ENCODE measurements around the gene TTLL13.

TTLL13 gene

DNA sequence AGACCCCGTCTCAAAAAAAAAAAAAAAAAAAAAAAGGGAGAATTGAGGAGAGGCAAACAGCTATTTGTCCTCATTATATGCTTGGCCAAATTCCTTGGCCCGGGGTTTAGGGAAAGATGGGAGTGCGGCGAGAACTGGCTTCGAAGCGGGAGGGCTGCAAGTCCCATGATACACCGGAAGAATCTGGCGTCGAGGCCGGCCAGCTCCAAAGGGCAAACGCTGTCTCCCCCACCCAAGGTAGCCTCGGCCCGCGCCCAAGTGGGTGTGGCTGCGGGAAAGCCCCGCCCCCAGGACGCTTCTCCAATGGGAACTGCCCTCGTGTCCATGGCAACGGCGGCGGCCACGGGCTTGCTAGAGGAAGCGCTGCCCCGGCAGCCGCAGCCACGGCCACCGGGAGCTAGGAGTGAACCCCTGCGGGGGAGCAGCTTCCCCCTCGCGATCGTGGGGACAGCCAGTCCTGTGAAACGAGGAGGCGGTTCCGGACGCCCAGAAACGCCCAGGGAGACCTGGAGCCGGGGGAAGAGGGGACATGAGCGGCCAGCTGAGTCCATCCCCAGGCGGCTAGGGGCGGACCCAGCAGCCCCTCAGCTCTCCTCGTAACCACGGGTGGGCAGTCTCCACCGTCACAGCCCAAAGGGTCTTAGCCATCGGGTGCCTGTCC lies at the start of gene TTLL13:
TTLL13 (plus strand) TSS at position 354 of the 661 bp plus-strand sequence. CDS start 1,075 bp downstream, outside the sequence.
- peak; percentile 42 for DNase-seq (ENCODE audit: low read depth)

DNA sequence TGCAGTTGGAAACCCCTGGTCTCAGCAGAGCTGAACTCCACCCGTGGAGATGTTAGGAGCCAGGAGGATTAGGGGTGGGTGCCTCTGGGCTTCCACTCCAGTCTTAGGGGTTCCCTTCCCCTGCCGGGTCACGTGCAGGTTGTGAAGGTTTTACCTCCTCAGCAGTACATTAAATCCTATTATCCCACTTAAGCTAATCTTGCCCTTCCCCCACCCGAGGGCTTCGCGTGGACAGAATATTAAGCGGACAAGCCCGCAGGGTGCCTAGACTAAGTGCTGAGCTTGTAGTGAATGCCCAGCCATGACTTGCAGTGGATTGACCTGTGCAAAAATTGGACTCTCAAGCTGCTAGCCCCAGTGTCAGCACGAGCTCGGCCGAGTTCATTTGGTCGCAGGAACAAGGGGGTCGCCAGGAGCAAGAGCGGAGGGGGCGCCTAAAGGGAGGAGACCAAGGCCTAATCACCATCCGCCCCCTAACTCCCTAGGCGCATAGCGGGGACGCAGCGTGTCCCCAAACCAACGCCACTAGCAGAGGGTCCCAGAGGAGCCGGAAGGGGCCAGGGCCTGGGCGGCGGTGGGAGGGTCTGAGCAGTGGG lies 48.7 kb upstream of the TTLL13 start:
- DNase-seq (ENCODE audit: low read depth), result no peak

GRCh38 chr15:90201130-90201943 lies 48.0 kb upstream of the TTLL13 start, which contains the start of gene SEMA4B:
TSS of gene SEMA4B (plus strand) at chr15:90201330. CDS start at chr15:90201579, 249 bp downstream.
- no peak for DNase-seq (ENCODE audit: low read depth)

DNA sequence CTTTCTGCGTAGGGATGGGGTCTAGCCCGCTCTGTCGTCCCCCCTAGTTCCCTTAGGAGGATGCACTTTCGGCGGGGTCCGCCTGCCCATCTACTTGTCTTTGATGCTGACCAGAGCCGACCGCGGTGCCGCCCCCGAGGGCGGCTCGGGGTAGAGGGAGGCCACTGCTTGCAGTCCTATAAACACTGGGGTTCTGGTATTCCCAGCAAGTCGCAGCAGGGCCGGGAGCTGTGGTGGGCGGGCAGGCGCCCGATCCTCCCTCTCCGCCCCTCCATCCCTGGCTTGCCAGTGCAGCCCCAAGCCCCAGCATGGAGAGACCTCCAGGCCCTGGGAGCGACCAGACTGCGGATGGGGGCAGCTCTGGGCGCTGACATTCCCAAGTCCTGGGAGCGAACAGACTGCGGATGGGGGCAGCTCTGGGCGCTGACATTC lies 47.4 kb upstream of the TTLL13 start:
- DNase-seq (ENCODE audit: low read depth), result no peak

DNA sequence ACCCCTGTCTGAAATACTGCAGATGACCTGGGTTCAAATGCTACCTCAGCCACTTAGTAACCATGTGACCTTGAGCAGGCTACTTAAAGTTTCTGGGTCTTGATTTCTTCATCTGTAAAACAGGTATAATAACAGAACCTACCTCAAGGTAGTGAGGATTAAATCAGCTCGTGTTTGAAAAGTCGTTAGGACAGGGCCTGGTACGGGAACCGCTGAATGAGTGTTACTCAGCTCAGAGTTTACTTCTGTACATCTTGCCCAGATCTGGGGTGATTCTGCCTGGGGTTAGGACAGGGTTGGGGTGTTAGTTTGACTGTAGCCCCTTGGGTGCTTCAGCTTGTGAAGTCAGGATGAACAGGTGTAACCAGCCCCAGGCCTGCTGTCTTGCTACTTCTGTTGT lies 46.4 kb upstream of the TTLL13 start:
- no peak for DNase-seq (ENCODE audit: low read depth)

GRCh38 chr15:90203473-90203872 lies 45.9 kb upstream of the TTLL13 start:
- DNase-seq (ENCODE audit: low read depth), result no peak

DNA sequence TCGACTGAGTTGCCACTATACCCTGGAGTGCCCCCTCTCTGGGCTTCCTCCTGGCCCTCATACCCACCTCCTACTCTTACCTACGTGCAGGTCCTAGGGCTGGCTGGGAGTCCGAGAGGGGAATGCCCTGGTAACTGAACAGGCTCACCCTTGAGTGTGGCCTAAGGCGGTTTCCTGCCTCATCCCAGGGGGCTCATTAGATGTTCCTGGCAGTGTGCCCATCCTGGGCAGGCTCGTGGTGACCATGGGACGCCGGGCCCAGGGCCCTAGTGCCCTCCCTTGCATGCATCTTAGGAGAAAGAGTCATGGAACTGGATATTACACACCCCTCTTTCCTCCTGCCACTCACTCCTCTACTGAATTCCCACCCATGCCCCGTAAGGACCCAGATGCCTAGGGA lies 45.4 kb upstream of the TTLL13 start:
- no peak for DNase-seq (ENCODE audit: low read depth)

GRCh38 chr15:90205050-90205848 lies 44.1 kb upstream of the TTLL13 start:
- no peak for DNase-seq (ENCODE audit: low read depth)

DNA sequence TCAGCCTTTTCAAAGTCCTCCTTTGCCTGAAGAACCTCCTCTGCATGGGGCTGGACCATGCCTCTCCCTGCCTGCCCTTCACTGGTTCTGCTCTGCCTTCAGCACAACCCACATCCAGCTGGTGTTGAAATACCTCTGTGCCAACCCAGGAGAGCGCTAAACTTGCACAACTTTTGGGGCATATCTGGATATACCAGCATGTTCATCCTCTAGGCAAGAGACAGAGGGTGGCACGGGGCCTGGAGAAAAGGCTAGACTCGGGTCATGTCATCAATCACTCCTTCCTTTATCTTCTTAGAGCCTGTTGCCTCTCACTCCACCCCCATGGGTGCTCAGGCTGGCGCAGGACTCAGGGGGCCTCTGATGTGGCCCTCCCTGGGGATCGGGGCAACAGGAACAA lies 43.5 kb upstream of the TTLL13 start:
- DNase-seq (ENCODE audit: low read depth), result no peak

DNA sequence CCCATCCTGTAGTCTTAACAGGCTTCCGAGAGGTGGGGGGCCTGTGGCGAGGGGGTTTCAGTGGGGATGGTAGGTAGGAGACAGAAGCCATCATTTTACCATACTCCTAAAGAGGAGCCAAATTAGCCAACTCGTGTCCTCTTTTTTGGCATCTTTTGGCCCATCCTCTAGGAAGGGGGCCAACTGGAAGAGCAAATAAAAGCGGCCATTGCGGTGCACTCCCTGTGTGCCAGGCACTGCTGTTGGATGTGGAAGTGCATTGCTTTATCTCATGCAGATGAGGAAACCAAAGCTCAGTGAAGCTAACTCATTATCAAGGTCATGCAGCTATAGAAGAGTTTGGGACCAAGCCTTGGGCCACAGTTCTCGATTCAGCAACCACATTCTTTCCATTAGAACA lies 42.1 kb upstream of the TTLL13 start:
- no peak for DNase-seq (ENCODE audit: low read depth)

GRCh38 chr15:90208356-90208755 lies 41.0 kb upstream of the TTLL13 start:
- DNase-seq (ENCODE audit: low read depth), result no peak

- no peak for DNase-seq (ENCODE audit: low read depth)
These were observed 39.8 kb upstream of the TTLL13 start for GRCh38 chr15:90209591-90209990.

DNA sequence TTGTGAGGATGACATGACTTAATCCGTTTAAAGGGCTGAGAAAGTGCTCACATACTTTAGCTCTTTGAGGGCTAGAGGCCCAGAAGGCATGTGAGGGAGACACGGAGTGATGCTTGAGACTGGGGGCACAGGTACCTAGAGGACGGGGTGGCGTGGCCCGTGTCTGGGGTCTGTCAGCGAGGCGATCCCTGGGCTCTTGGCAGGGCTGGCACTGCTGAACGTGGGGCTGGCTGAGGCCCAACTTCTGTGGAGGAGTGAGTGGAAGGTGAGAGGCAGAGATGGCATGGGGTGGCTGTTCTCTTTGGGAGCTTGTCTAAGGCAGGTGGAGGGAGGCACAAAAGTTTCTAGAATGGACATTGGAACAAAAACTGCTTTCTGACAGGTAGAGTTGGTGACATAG lies 38.8 kb upstream of the TTLL13 start:
- no peak for DNase-seq (ENCODE audit: low read depth)

DNA sequence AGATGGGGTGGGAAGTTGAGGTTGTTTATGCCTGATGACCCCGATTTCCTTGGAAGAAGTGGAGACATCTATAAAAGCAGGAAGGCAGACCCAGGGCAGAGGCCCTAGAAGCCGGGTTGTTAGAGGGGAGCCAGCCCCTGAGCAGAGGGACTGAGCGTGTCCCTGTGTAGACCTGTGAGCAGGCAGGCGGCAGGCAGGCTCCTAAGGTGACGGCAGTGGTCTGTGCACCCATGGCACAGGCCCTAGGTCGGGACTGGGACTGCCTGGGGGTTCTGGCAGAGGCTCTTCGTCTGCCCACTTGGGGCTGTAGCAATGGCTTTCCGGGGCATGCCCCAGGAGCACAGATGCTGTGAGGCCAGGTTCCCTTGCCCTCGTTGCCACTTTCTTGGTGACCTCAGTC lies 38.3 kb upstream of the TTLL13 start:
- no peak for DNase-seq (ENCODE audit: low read depth)

DNA sequence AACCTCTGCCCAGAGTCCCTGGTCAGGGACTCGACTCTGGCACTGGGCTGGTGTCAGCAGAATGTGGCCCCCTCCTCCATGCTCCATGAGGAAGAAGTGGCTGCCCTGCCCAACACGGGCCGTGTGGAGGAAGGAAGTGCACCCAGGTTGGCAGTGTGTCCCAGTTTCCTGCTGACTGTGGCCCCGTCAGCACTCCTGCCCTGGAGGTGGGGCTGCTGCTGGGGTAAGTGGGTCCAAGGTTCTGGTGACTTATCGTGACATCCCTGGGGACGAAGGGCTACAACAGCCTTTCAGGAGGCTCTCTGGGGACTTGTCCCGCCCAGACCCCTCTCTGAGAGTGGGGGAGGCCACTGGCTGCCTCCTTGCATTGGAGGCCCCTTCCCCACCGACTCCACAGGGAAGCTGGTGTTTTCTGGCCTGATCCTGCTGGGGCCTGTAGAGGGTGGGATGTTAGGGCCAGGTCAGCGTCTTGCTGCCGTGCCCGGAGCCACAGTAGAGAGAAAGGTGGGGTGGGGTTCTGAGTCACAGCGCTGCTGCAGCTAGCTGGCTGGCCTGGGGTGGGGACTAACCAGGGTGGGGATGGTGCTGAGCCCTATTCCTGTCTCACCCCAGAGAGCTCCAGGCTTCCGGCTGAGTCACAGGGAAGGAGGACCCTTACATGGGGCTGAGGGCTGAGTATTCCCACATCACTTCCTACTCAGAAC lies 37.8 kb upstream of the TTLL13 start:
- DNase-seq (ENCODE audit: low read depth), result no peak

DNA sequence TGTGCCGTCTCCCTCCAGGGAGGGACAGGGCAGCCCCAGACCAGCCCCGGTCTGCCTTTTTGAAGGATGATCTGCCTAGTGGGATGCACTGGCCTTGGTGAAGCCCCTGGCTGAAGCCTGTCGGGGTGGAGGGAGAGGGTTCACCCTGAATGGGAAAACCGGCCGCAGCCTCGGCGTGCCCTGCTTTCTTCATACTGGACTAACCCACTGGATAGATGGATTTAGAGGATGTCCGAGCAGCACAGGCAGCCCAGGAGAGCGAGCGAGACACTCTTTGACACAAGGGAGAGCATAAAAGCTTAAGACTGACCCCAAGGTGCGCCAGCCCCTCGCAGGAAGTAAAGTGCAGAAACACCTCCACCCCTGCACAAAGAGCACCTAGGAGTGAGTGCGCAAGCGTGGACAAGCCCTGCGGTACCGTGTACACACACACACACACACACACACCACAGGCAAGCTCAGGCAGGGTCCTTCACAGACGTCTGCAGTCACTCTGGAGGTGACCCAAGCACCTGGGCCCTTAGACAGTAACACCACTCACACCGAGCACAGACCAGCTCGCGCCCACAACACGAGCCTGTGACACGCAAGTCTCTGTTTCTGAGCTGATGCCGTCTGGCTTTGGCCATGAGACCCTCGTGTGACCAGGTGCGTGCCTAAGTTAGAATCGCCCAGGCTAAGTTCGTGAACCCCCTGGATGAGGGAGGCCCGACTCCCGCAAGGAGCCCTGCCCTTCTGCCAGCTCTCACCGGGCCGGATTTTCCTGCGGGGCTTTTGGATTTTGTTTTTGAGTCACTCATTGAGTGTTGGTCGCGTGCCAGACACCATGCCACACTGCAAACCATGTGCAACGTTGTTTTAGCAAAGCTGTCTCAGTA lies 36.9 kb upstream of the TTLL13 start:
- no peak for DNase-seq (ENCODE audit: low read depth)

- DNase-seq (ENCODE audit: low read depth), result no peak
These were observed 36.1 kb upstream of the TTLL13 start for GRCh38 chr15:90213122-90213817.

GRCh38 chr15:90213818-90214204 lies 35.5 kb upstream of the TTLL13 start:
- DNase-seq (ENCODE audit: low read depth), result no peak

DNA sequence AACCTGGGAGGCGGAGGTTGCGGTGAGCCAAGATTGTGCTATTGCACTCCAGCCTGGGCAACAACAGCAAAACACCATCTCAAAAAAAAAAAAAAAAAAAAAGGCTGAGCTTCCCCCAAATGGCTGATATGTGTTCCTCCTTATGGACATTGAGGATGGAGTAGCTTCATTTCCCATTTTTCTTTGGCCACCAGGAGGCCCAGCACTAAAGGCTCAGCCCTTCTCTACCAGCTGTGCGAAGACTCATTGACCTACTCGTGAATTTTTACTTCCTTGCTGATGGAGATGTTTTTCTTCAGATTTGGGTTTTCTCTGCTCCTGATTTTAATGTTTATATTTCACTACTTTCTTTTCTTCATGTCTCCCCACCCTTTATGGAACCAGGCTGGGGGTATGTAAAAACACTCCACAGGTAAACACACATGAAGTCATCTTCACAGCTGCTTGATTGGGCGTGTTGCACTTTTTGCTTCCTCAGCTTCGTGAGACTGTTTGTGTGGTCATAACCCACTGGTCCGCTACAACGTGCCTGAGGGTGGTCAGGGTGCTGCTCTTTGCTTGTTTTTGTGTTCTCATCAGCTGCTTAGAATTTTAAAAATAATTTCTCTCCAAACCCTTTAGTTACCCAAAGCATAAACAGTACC lies 34.7 kb upstream of the TTLL13 start:
- no peak for DNase-seq (ENCODE audit: low read depth)

Data from GM04504 (cell line).